B cell (primary cell): Measurements from ENCODE around the gene BTBD6. TPM values are rescaled to one million over a fixed set of nuclear protein-coding genes. Genes with fewer than 3 reads are reported as not detected.

Experiments used
- ATAC-seq: fragments of 200-7000 bp; cut with Tn5 transposase; one replicate; pipeline ENCODE4 v1.10.0; 2021; ENCODE audit warnings: low read depth, mild to moderate bottlenecking, moderate number of reproducible peaks, moderate library complexity
- CTCF ChIA-PET: fragments of 350-600 bp; sonication (Branson Sonifier 250); formaldehyde crosslinking; loops from one replicate; lab custom pipeline; 2021; ENCODE audit warnings: antibody characterized with exemption, inconsistent platforms; lab: Charles Lee
- POLR2A ChIA-PET: fragments of 350-600 bp; sonication (Branson Sonifier 250); formaldehyde crosslinking; loops from one replicate; lab custom pipeline; 2021; ENCODE audit warnings: antibody characterized with exemption; lab: Charles Lee
- DNase-seq: peaks from one replicate; pipeline ENCODE4 v3.0.0; 2013
- H2AFZ ChIP-seq: 2 replicates; pipeline ENCODE4 v1.6.1; 2012; ENCODE audit warnings: mild to moderate bottlenecking, low read depth, low read length; ENCODE audit not compliant: insufficient read depth, poor library complexity, severe bottlenecking
- H3K27ac ChIP-seq, 2 donors: 1 replicate in 1 of 2; 2 replicates in 1 of 2; pipeline ENCODE4 v1.5.1; 2012 to 2013; ENCODE audit warnings: low read length in 2 of 2, mild to moderate bottlenecking in 2 of 2, moderate library complexity in 1 of 2
- H3K27me3 ChIP-seq, 4 experiments: fragments of 200-600 bp in 1 of 4; sonication (generic) in 1 of 4; replicated peaks in 1 of 4; 1 replicate in 2 of 4; 2 replicates in 2 of 4; pipeline versions ENCODE4 v1.6.1 to v1.7.0; 2013 to 2016; ENCODE audit warnings: low read length in 3 of 4, mild to moderate bottlenecking in 2 of 4, mixed read lengths in 1 of 4, moderate library complexity in 1 of 4; ENCODE audit not compliant: insufficient read depth in 4 of 4, control insufficient read depth in 3 of 4; ENCODE audit errors: control extremely low read depth in 1 of 4
- H3K36me3 ChIP-seq, 2 experiments: replicated peaks in 1 of 2; 1 replicate in 1 of 2; 2 replicates in 1 of 2; pipeline versions ENCODE4 v1.6.1 to v1.7.1; 2013; ENCODE audit warnings: low read length in 1 of 2; ENCODE audit not compliant: insufficient read depth in 2 of 2, control insufficient read depth in 1 of 2; ENCODE audit errors: control extremely low read depth in 1 of 2, extremely low read depth in 1 of 2
- H3K4me1 ChIP-seq, 2 donors: fragments of 200-600 bp in 1 of 2; sonication (generic) in 1 of 2; 1 replicate in 1 of 2; 2 replicates in 1 of 2; pipeline versions ENCODE4 v1.5.1 to v1.6.1; 2013 to 2017; ENCODE audit warnings: low read length in 2 of 2; ENCODE audit not compliant: control insufficient read depth in 2 of 2, insufficient read depth in 2 of 2
- H3K4me2 ChIP-seq: replicated peaks from 2 replicates; pipeline ENCODE3; 2012; ENCODE audit warnings: mild to moderate bottlenecking, low read depth, low read length; ENCODE audit not compliant: poor library complexity, severe bottlenecking
- H3K4me3 ChIP-seq, 5 experiments: fragments of 200-600 bp in 1 of 5; sonication (generic) in 1 of 5; 1 replicate in 3 of 5; 2 replicates in 2 of 5; pipeline versions ENCODE4 v1.5.1 to v1.7.0; 2011 to 2016; ENCODE audit warnings: low read length in 4 of 5, mild to moderate bottlenecking in 4 of 5, low read depth in 2 of 5, control low read depth in 1 of 5, moderate library complexity in 1 of 5; ENCODE audit not compliant: insufficient read depth in 1 of 5; ENCODE audit errors: control extremely low read depth in 1 of 5, extremely low read depth in 1 of 5
- H3K79me2 ChIP-seq: fragments of 200-600 bp; sonication (generic); one replicate; pipeline ENCODE4 v1.6.0; 2016; ENCODE audit warnings: low read length; ENCODE audit not compliant: control insufficient read depth, insufficient read depth
- H3K9ac ChIP-seq: fragments of 200-600 bp; sonication (generic); 2 replicates; pipeline ENCODE4 v1.6.1; 2017; ENCODE audit warnings: mild to moderate bottlenecking, low read length, moderate library complexity
- H3K9me3 ChIP-seq, 3 donors: one replicate each; pipeline versions ENCODE4 v1.6.1 to v1.7.1; 2013; ENCODE audit warnings: low read length in 2 of 3; ENCODE audit not compliant: control insufficient read depth in 2 of 3, insufficient read depth in 1 of 3; ENCODE audit errors: control extremely low read depth in 1 of 3
- H4K20me1 ChIP-seq: 2 replicates; pipeline ENCODE4 v1.6.0; 2012; ENCODE audit warnings: mild to moderate bottlenecking, low read length; ENCODE audit not compliant: insufficient read depth, control insufficient read depth, poor library complexity, severe bottlenecking
- H3K27ac Mint-ChIP-seq: one replicate; pipeline ENCODE4 v1.8.0; 2021; ENCODE audit warnings: mixed read lengths
- H3K27me3 Mint-ChIP-seq: one replicate; pipeline ENCODE4 v1.8.0; 2021; ENCODE audit warnings: mixed read lengths
- H3K4me1 Mint-ChIP-seq: one replicate; pipeline ENCODE4 v1.8.0; 2021; ENCODE audit warnings: mixed read lengths
- H3K4me3 Mint-ChIP-seq: one replicate; pipeline ENCODE4 v1.8.0; 2021; ENCODE audit warnings: mixed read lengths
- H3K9me3 Mint-ChIP-seq: one replicate; pipeline ENCODE4 v1.8.0; 2022; ENCODE audit warnings: mixed read lengths; ENCODE audit not compliant: insufficient read depth
- CTCF ChIP-seq: fragments of 200-600 bp; IDR thresholded peaks from one replicate; pipeline ENCODE4 v1.8.0; 2022; ENCODE audit warnings: antibody characterized with exemption, mild to moderate bottlenecking
- EZH2 ChIP-seq: IDR thresholded peaks from 2 replicates; pipeline ENCODE4 v1.6.1; 2012; ENCODE audit warnings: borderline replicate concordance, low read depth, mild to moderate bottlenecking, moderate library complexity, low read length; ENCODE audit not compliant: insufficient read depth, poor library complexity, severe bottlenecking
- WGBS: methylation state at CpG from one replicate; pipeline ENCODE4 v1.1.5; 2013; ENCODE audit warnings: missing lambda C conversion rate; ENCODE audit not compliant: insufficient coverage; 5-methylcytosine and 5-hydroxymethylcytosine counted together
- intact Hi-C: fragments of 100-400 bp; cut with micrococcal nuclease; formaldehyde crosslinking; loops from one replicate; pipeline ENCODE4 v1.10.0; 2022
- polyA plus RNA-seq: library from polyadenylated mRNA; depleted of rRNA; stranded (reverse); fragments of >200 nt; gene quantifications from 2 replicates; pipeline ENCODE4 v1.2.3, GENCODE V29; 2012
- total RNA-seq, 2 donors: library from RNA; stranded (reverse); fragments of 120-200 nt in 1 of 2; gene quantifications; 1 replicate in 1 of 2; 2 replicates in 1 of 2; pipeline versions ENCODE4 v1.2.3 to v1.2.4, GENCODE V29; 2013 to 2022

The BTBD6 gene
- total and polyA plus RNA-seq, 2 donors (not counting 1 experiment from before 2014, with no cell fraction given) = 33.4 to 36.1 TPM

GRCh38 chr14:105211758-105212089, 36.6 kb upstream of the BTBD6 start:
- intact Hi-C loops = no loop called here
- H3K27me3 ChIP-seq = no peaks in the 10 kb centered on the region
- 88% methylated on average over 9 of the region's 9 CpGs for WGBS
- H3K4me2 ChIP-seq = no peak overlapping the region
- no peak overlapping the region for H3K4me3 Mint-ChIP-seq
- ChIA-PET CTCF (interaction anchor here (1.6 kb wide), 1 partner anchor 140 kb away, joined by 3 read pairs; no protein-coding TSS in a partner anchor), POLR2A (no interaction called here)
- no peaks in the 10 kb centered on the region for H3K4me1 ChIP-seq
- H3K9me3 Mint-ChIP-seq = no peaks in the 10 kb centered on the region
- H3K4me3 ChIP-seq = no peak overlapping the region
- H3K79me2 ChIP-seq = peaks cover 2% of the 10 kb centered on the region
- H3K27ac Mint-ChIP-seq = no peak overlapping the region
- H3K9ac ChIP-seq = no peak overlapping the region
- peaks cover 2 to 19% of the 10 kb centered on the region in 2 experiments for H3K36me3 ChIP-seq
- H3K27me3 Mint-ChIP-seq = no peaks in the 10 kb centered on the region
- H3K27ac ChIP-seq = no peak overlapping the region
- peaks cover 0 to 7% (median 0%) of the 10 kb centered on the region in 3 donors for H3K9me3 ChIP-seq
- H2AFZ ChIP-seq = no peak overlapping the region
- ATAC-seq (no peak), DNase-seq (no peak)
- TF ChIP-seq CTCF (no peak), EZH2 (no peak)
- H3K4me1 Mint-ChIP-seq = no peaks in the 10 kb centered on the region
- peaks cover 14% of the 10 kb centered on the region for H4K20me1 ChIP-seq

GRCh38 chr14:105212541-105213300, 35.6 kb upstream of the BTBD6 start:
- no peak overlapping the region for H3K27ac Mint-ChIP-seq
- H3K9ac ChIP-seq = no peak overlapping the region
- CTCF ChIA-PET = no interaction called here
- intact Hi-C loops = no loop called here
- no peak overlapping the region for H3K4me3 ChIP-seq
- peaks cover 14% of the 10 kb centered on the region for H4K20me1 ChIP-seq
- H3K79me2 ChIP-seq = peaks cover 2% of the 10 kb centered on the region
- no peaks in the 10 kb centered on the region for H3K4me1 ChIP-seq
- no peak overlapping the region for H3K4me3 Mint-ChIP-seq
- no peak overlapping the region for H3K4me2 ChIP-seq
- H3K4me1 Mint-ChIP-seq = no peaks in the 10 kb centered on the region
- ATAC-seq = no peak
- H3K9me3 Mint-ChIP-seq = no peaks in the 10 kb centered on the region
- TF ChIP-seq EZH2 = no peak
- TF ChIP-seq CTCF = no peak
- H2AFZ ChIP-seq = no peak overlapping the region
- no peaks in the 10 kb centered on the region for H3K27me3 Mint-ChIP-seq
- DNase-seq = no peak
- H3K27ac ChIP-seq = no peak overlapping the region
- POLR2A ChIA-PET = no interaction called here
- H3K27me3 ChIP-seq = no peaks in the 10 kb centered on the region
- 96% methylated on average over 17 of the region's 18 CpGs for WGBS
- H3K36me3 ChIP-seq = peaks cover 2 to 27% of the 10 kb centered on the region in 2 experiments
- peaks cover 0 to 7% (median 0%) of the 10 kb centered on the region in 3 donors for H3K9me3 ChIP-seq
